Fibroblast of pulmonary artery (primary cell): Measurements from ENCODE around the gene CTIF.

ENCODE experiments used
- DNase-seq: peaks from one replicate; pipeline ENCODE4 v3.0.0-alpha.2; 2010; ENCODE audit warnings: low read depth
- H3K4me3 ChIP-seq: replicated peaks from 2 replicates; pipeline ENCODE4 v1.5.1; 2011; ENCODE audit warnings: low read depth, mild to moderate bottlenecking, control low read depth, low read length, moderate library complexity
- CTCF ChIP-seq: IDR thresholded peaks from 2 replicates; pipeline ENCODE4 v1.5.1; 2011; ENCODE audit warnings: mild to moderate bottlenecking, control low read depth, low read length, inconsistent platforms; ENCODE audit errors: missing control alignments

CTIF gene

GRCh38 chr18:48560491-48560890 lies 21.7 kb downstream of the CTIF start:
- TF ChIP-seq CTCF, result no peak
- no peak for DNase-seq
- no peak overlapping the region for H3K4me3 ChIP-seq

GRCh38 chr18:48562075-48562474 lies 23.2 kb downstream of the CTIF start:
- no peak for TF ChIP-seq CTCF
- H3K4me3 ChIP-seq, result no peak overlapping the region
- DNase-seq, result no peak

- H3K4me3 ChIP-seq, result no peak overlapping the region
- no peak for TF ChIP-seq CTCF
- peak; percentile 75 for DNase-seq
Observed at GRCh38 chr18:48563027-48563426, 24.2 kb downstream of the CTIF start.

GRCh38 chr18:48564139-48564538 lies 25.3 kb downstream of the CTIF start:
- no peak for TF ChIP-seq CTCF
- DNase-seq, result no peak
- H3K4me3 ChIP-seq, result no peak overlapping the region

- TF ChIP-seq CTCF, result no peak
- no peak overlapping the region for H3K4me3 ChIP-seq
- DNase-seq, result peak; percentile 25
Observed at GRCh38 chr18:48565105-48565504, 26.3 kb downstream of the CTIF start.

- TF ChIP-seq CTCF, result no peak
- peak; percentile 48 for DNase-seq
- H3K4me3 ChIP-seq, result no peak overlapping the region
Observed at GRCh38 chr18:48566589-48566988, 27.8 kb downstream of the CTIF start.

GRCh38 chr18:48567388-48567787 lies 28.6 kb downstream of the CTIF start:
- DNase-seq, result no peak
- no peak overlapping the region for H3K4me3 ChIP-seq
- TF ChIP-seq CTCF, result no peak
